Lower lobe of right lung (tissue), 2 donors: Measurements from ENCODE around the gene DDX31. TPM values are rescaled to one million over a fixed set of nuclear protein-coding genes. Genes with fewer than 3 reads are reported as not detected.

ENCODE experiments used
- ATAC-seq, 2 donors: fragments of 200-7000 bp; cut with Tn5 transposase; one replicate each; pipeline ENCODE4 v1.9.1; 2020 to 2022; ENCODE audit warnings: mild to moderate bottlenecking in 2 of 2, moderate library complexity in 2 of 2
- DNase-seq: peaks from one replicate; pipeline ENCODE4 v3.0.0-alpha.2; 2020
- H3K27ac ChIP-seq: fragments of 200-600 bp; one replicate; pipeline ENCODE4 v1.8.0; 2022
- H3K27me3 ChIP-seq: fragments of 200-600 bp; one replicate; pipeline ENCODE4 v1.8.0; 2022; ENCODE audit warnings: low read depth
- H3K36me3 ChIP-seq: fragments of 200-600 bp; one replicate; pipeline ENCODE4 v1.8.0; 2022; ENCODE audit warnings: mild to moderate bottlenecking
- H3K4me1 ChIP-seq: fragments of 200-600 bp; one replicate; pipeline ENCODE4 v1.8.0; 2022
- H3K4me3 ChIP-seq: fragments of 200-600 bp; one replicate; pipeline ENCODE4 v1.8.0; 2022; ENCODE audit warnings: mild to moderate bottlenecking
- H3K9me3 ChIP-seq: fragments of 200-600 bp; one replicate; pipeline ENCODE4 v1.8.0; 2022
- intact Hi-C: fragments of 100-400 bp; cut with DNase I; formaldehyde crosslinking; loops from one replicate; pipeline ENCODE4 v1.11.0; 2022
- total RNA-seq: library from RNA; stranded (reverse); fragmentation: NEBNext Ultra II Directional; extraction: Animal tissue kit (Norgen Biotek cat#: 25700); gene quantifications from one replicate; pipeline ENCODE4 v1.2.1, GENCODE V29; 2021
- TF ChIP-seq, protein P1 (sequence below): fragments of 200-600 bp; IDR thresholded peaks from one replicate; pipeline ENCODE4 v1.8.0; 2022; ENCODE audit warnings: antibody characterized with exemption, mild to moderate bottlenecking
- donor health status: DM: no; HTN: yes; CAD: no; lungs with severe emphysema.

Gene DDX31
- total RNA-seq, 1 donor from 2014 or later: 14.1 TPM

DNA sequence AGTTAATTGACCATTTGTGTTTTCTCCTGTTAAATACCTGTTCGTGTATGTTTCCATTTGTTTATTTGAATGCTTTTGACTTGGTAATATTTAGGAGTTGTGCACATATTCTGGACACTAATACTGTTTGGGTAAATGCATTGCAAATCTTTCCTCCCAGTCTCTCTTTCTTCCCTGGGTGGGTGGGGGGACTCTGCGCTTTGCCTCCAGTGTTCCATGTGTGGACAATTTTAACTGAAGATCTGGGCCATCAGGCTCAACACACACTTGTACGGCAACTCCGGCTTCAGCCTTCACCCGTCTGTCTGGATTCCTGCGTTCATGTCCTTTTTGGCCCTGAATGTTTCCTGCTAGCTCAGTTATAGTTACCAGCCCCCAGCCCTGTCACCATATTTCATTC lies 40.5 kb upstream of the DDX31 start:
- ATAC-seq (no peak), DNase-seq (no peak)
- Histone ChIP-seq H3K4me1 (no peaks in the 10 kb centered on the region), H3K27me3 (peaks cover 4% of the 10 kb centered on the region), H3K9me3 (no peaks in the 10 kb centered on the region), H3K27ac (no peak overlapping the region), H3K36me3 (no peaks in the 10 kb centered on the region), H3K4me3 (no peak overlapping the region)
- TF ChIP-seq, protein P1, sequence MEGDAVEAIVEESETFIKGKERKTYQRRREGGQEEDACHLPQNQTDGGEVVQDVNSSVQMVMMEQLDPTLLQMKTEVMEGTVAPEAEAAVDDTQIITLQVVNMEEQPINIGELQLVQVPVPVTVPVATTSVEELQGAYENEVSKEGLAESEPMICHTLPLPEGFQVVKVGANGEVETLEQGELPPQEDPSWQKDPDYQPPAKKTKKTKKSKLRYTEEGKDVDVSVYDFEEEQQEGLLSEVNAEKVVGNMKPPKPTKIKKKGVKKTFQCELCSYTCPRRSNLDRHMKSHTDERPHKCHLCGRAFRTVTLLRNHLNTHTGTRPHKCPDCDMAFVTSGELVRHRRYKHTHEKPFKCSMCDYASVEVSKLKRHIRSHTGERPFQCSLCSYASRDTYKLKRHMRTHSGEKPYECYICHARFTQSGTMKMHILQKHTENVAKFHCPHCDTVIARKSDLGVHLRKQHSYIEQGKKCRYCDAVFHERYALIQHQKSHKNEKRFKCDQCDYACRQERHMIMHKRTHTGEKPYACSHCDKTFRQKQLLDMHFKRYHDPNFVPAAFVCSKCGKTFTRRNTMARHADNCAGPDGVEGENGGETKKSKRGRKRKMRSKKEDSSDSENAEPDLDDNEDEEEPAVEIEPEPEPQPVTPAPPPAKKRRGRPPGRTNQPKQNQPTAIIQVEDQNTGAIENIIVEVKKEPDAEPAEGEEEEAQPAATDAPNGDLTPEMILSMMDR: no peak
- intact Hi-C loops: no loop called here

DNA sequence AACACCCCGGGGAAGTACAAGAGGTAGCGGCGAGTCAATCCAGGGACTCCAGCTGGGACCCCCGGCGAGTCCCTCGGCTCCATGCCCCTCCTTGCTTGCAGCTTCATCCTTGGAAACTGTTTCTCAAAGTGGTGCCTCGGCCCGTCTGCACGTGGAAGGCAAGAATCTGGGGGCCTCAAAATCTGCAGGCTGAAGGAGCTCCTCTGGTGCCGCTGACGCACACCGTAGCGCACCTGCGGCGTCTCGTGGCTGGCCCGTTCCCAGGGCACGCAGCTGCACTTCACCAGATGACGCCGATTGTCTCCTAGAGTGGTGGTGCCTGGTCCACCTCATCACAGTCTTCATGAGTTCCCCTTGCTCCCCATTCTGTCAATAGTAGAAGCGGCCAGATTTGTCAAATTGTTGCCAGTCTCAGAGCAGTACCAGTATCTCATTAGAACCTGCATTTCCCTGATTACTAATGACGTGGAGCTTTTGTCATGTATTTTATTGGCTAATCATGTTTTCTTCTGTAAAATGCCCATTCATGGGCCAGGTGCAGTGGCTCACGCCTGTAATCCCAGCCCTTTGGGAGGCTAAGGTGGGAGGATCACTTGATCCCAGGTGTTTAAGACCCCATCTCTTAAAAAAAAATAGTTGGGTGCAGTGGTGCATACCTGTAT lies 39.1 kb upstream of the DDX31 start:
- Histone ChIP-seq H3K36me3 (no peaks in the 10 kb centered on the region), H3K9me3 (no peaks in the 10 kb centered on the region), H3K4me3 (no peak overlapping the region), H3K4me1 (peaks cover 2% of the 10 kb centered on the region), H3K27me3 (peaks cover 4% of the 10 kb centered on the region), H3K27ac (no peak overlapping the region)
- DNase-seq: no peak
- ATAC-seq: no peak
- TF ChIP-seq, protein P1: no peak
- intact Hi-C loops: no loop called here

DNA sequence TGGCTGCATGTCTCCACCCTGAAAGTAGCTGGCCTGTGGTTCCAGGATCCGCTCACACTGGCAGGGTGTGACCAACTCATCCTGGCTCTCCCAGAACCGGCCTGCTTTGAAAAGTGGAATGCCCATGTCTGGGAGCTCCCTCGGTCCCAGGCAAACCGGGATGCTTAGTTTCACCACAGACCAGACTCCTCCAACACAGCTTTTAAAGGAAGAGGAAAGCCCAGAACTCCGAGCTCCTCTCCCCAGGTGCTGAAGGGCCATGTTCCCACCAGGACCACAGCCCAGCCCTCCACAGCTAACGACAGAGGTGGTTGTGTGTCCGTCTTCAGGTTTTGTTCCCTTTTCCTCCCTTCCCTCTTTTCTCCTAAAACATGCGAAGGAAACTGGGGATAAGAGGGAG lies 38.5 kb upstream of the DDX31 start:
- DNase-seq (no peak), ATAC-seq (no peak)
- peaks cover 4% of the 10 kb centered on the region for H3K27me3 ChIP-seq
- no peak overlapping the region for H3K4me3 ChIP-seq
- intact Hi-C loops: no loop called here
- H3K36me3 ChIP-seq: no peaks in the 10 kb centered on the region
- TF ChIP-seq, protein P1: no peak
- no peaks in the 10 kb centered on the region for H3K9me3 ChIP-seq
- H3K27ac ChIP-seq: no peak overlapping the region
- H3K4me1 ChIP-seq: peaks cover 5% of the 10 kb centered on the region

DNA sequence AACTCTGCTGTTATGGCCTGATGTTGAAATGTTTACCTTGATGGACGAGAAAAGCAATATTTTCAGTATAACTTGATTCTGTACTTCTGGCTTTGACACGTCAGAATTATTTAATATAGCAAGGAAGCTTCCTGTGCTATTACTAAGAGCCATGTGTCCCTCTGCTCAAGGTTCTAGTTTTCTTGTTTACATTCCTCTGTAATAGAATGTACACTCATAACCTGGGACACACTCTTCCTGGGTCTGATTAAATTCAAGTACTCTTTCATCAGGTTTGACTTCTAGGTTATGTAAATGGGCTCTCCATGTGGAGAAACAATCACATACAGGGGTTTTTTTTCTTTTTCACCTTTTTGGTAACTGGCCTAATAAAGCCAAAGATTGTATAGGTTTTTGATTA lies 33.6 kb upstream of the DDX31 start:
- peaks cover 4% of the 10 kb centered on the region for H3K9me3 ChIP-seq
- H3K27me3 ChIP-seq: no peaks in the 10 kb centered on the region
- DNase-seq (no peak), ATAC-seq (peak; percentile 93 to 96)
- no peaks in the 10 kb centered on the region for H3K36me3 ChIP-seq
- peaks cover 13% of the 10 kb centered on the region for H3K4me1 ChIP-seq
- no peak overlapping the region for H3K4me3 ChIP-seq
- TF ChIP-seq, protein P1: no peak
- peak overlapping the region; percentile 24 for H3K27ac ChIP-seq
- intact Hi-C loops: no loop called here

DNA sequence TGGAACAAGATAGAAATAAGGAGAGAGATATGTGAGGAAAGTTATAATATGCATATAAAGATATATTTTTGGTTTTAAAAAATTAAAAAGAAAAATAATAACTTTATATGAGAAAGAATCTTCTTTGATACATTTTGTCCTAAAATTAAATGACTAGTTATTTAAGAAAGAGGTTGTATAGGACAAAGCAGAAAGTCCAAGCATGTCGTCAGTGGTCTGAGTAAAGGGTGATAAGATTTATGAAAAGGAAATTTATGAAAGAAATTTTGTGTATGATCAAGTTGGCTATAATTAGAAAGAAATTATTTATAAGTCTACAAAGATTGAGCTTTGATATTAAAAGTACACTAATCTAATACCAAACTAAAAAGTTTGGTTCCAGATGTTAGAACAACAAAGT lies 32.5 kb upstream of the DDX31 start:
- H3K27ac ChIP-seq: no peak overlapping the region
- intact Hi-C loops: no loop called here
- no peak for ATAC-seq

More for the DNA sequence above, 32.5 kb upstream of the DDX31 start:
- TF ChIP-seq, protein P1: no peak
- Histone ChIP-seq H3K27me3 (no peaks in the 10 kb centered on the region), H3K9me3 (peaks cover 14% of the 10 kb centered on the region), H3K4me3 (no peak overlapping the region), H3K4me1 (peaks cover 13% of the 10 kb centered on the region), H3K36me3 (no peaks in the 10 kb centered on the region)
- no peak for DNase-seq
